Activated T-cell treated with anti-CD3 and anti-CD28 coated beads, Interleukin-2, amount 50 U/mL, for 48 hours (primary cell): ENCODE results near the gene CDK2AP2.

Experiments
- DNase-seq, 2 experiments: peaks; one replicate each; pipeline ENCODE4 v3.0.0-alpha.2; 2020

The CDK2AP2 gene

GRCh38 chr11:67503119-67504004 lies 4.6 kb downstream of the CDK2AP2 start:
- DNase-seq, result no peak

- no peak for DNase-seq
These were observed 5.5 kb downstream of the CDK2AP2 start for GRCh38 chr11:67502328-67502979.

- no peak for DNase-seq
These were observed 6.1 kb downstream of the CDK2AP2 start for GRCh38 chr11:67501854-67502253.

- no peak for DNase-seq
These were observed 6.9 kb downstream of the CDK2AP2 start for GRCh38 chr11:67500831-67501715.

GRCh38 chr11:67500484-67500821 lies 7.5 kb downstream of the CDK2AP2 start:
- DNase-seq, result no peak

- no peak for DNase-seq
These were observed 8.0 kb downstream of the CDK2AP2 start for GRCh38 chr11:67499808-67500483.

GRCh38 chr11:67498544-67498972 lies 9.4 kb downstream of the CDK2AP2 start:
- DNase-seq, result no peak

- no peak for DNase-seq
These were observed 10.2 kb downstream of the CDK2AP2 start for GRCh38 chr11:67497656-67498291.

- no peak for DNase-seq
These were observed 11.8 kb downstream of the CDK2AP2 start for GRCh38 chr11:67496113-67496512.

- no peak for DNase-seq
These were observed 12.5 kb downstream of the CDK2AP2 start for GRCh38 chr11:67495234-67496005.

GRCh38 chr11:67494371-67495233 lies 13.4 kb downstream of the CDK2AP2 start:
- no peak for DNase-seq

GRCh38 chr11:67493548-67494370 lies 14.2 kb downstream of the CDK2AP2 start:
- no peak for DNase-seq

- peak; percentile 54 to 63 for DNase-seq
These were observed 15.0 kb downstream of the CDK2AP2 start for GRCh38 chr11:67492801-67493547.

GRCh38 chr11:67492069-67492727 lies 15.8 kb downstream of the CDK2AP2 start:
- no peak for DNase-seq

- DNase-seq, result no peak
These were observed 16.5 kb downstream of the CDK2AP2 start for GRCh38 chr11:67491276-67492068.

GRCh38 chr11:67490727-67491065 lies 17.3 kb downstream of the CDK2AP2 start:
- DNase-seq, result no peak
